HCT116 (cell line): ENCODE data around the gene SLC30A3. TPM values are rescaled to one million over a fixed set of nuclear protein-coding genes. Genes with fewer than 3 reads are reported as not detected.

ENCODE experiments used
- ATAC-seq: fragments of 200-7000 bp; cut with Tn5 transposase; 2 replicates; pipeline ENCODE4 v1.9.1; 2020; ENCODE audit warnings: mild to moderate bottlenecking, moderate library complexity
- BruUV-seq: library from RNA; stranded (reverse); fragments of 400-500 nt; replicated peaks from 2 replicates; lab custom pipeline; 2021; lab: Mats Ljungman, UMichigan
- CTCF ChIA-PET: fragments of 300-600 bp; sonication (Branson Sonifier 250); formaldehyde crosslinking; loops from one replicate; lab custom pipeline; 2021; ENCODE audit warnings: antibody characterized with exemption; lab: Charles Lee
- POLR2A ChIA-PET: fragments of 300-600, 350-600 bp; sonication (Branson Sonifier 250); formaldehyde crosslinking; loops from one replicate; lab custom pipeline; 2021; ENCODE audit warnings: antibody characterized with exemption; lab: Charles Lee
- RAD21 ChIA-PET, 2 experiments: fragments of 300-600 bp; sonication (Branson Sonifier 250); formaldehyde crosslinking; loops; one replicate each; lab custom pipeline; 2023; ENCODE audit warnings: low total read pairs in 2 of 2; ENCODE audit not compliant: uncharacterized antibody in 2 of 2, unreplicated experiment in 2 of 2, low non-redundant PET in 1 of 2; lab: Charles Lee
- DNase-seq: peaks from one replicate; pipeline ENCODE4 v3.0.0-alpha.2; 2010; ENCODE audit warnings: low read depth, low spot score
- H2AFZ ChIP-seq: fragments of 200-600 bp; shearing (Covaris generic), sonication (generic); 2 replicates; pipeline ENCODE4 v1.6.1; 2017; ENCODE audit warnings: low read depth, mixed run types, mixed read lengths, antibody characterized with exemption, low read length; ENCODE audit not compliant: poor library complexity, severe bottlenecking
- H3K27ac ChIP-seq: 2 replicates; pipeline ENCODE4 v1.5.1; 2012; ENCODE audit warnings: low read depth, low read length
- H3K27me3 ChIP-seq: fragments of 200-600 bp; sonication (generic); 2 replicates; pipeline ENCODE4 v1.6.1; 2016; ENCODE audit warnings: mixed run types, low read length, mixed read lengths; ENCODE audit not compliant: insufficient read depth
- H3K36me3 ChIP-seq, 2 experiments: fragments of 200-500 bp in 1 of 2; fragments of 200-600 bp in 1 of 2; sonication (Bioruptor generic) in 1 of 2; sonication (generic) in 1 of 2; 2 replicates each; pipeline versions ENCODE4 v1.5.1 to v1.6.1; 2014 to 2016; ENCODE audit warnings: low read length in 2 of 2, inconsistent platforms in 1 of 2, mixed read lengths in 1 of 2, mixed run types in 1 of 2; ENCODE audit not compliant: insufficient read depth in 2 of 2, control insufficient read depth in 1 of 2
- H3K4me1 ChIP-seq, 2 experiments: fragments of 200-600 bp in 1 of 2; sonication (generic) in 1 of 2; 2 replicates each; pipeline versions ENCODE4 v1.5.1 to v1.6.1; 2012 to 2017; ENCODE audit warnings: low read length in 2 of 2, inconsistent platforms in 1 of 2, mild to moderate bottlenecking in 1 of 2, mixed read lengths in 1 of 2, mixed run types in 1 of 2, moderate library complexity in 1 of 2; ENCODE audit not compliant: insufficient read depth in 2 of 2, control insufficient read depth in 1 of 2
- H3K4me2 ChIP-seq: fragments of 200-600 bp; sonication (generic); 2 replicates; pipeline ENCODE4 v1.6.1; 2017; ENCODE audit warnings: mixed run types, low read length, mixed read lengths
- H3K4me3 ChIP-seq, 2 experiments: fragments of 200-600 bp in 1 of 2; sonication (generic) in 1 of 2; replicated peaks in 1 of 2; 2 replicates each; pipeline ENCODE4 v1.5.1; 2011 to 2016; ENCODE audit warnings: low read length in 2 of 2, control low read depth in 1 of 2, low read depth in 1 of 2, mild to moderate bottlenecking in 1 of 2, mixed read lengths in 1 of 2, mixed run types in 1 of 2
- H3K79me2 ChIP-seq: fragments of 200-600 bp; sonication (generic); 2 replicates; pipeline ENCODE4 v1.6.1; 2017; ENCODE audit warnings: mild to moderate bottlenecking, mixed run types, low read length, moderate library complexity, mixed read lengths; ENCODE audit not compliant: insufficient read depth
- H3K9ac ChIP-seq: fragments of 200-600 bp; sonication (generic); 2 replicates; pipeline ENCODE4 v1.6.1; 2016; ENCODE audit warnings: low read length, mixed read lengths
- H3K9me2 ChIP-seq: fragments of 200-600 bp; sonication (generic), shearing (Covaris generic); 2 replicates; pipeline ENCODE4 v1.6.1; 2017; ENCODE audit warnings: mixed run types, mild to moderate bottlenecking, moderate library complexity; ENCODE audit not compliant: insufficient read depth
- H3K9me3 ChIP-seq, 2 experiments: fragments of 200-500 bp in 1 of 2; fragments of 200-600 bp in 1 of 2; sonication (Bioruptor generic) in 1 of 2; sonication (generic) in 1 of 2; 2 replicates each; pipeline ENCODE4 v1.6.1; 2014 to 2017; ENCODE audit warnings: low read length in 2 of 2, mixed read lengths in 2 of 2, inconsistent platforms in 1 of 2, low read depth in 1 of 2, mild to moderate bottlenecking in 1 of 2, mixed run types in 1 of 2, moderate library complexity in 1 of 2; ENCODE audit not compliant: control insufficient read depth in 1 of 2, insufficient read depth in 1 of 2
- H4K20me1 ChIP-seq: fragments of 200-600 bp; sonication (generic), shearing (Covaris generic); 2 replicates; pipeline ENCODE4 v1.6.1; 2017; ENCODE audit warnings: mixed run types, mild to moderate bottlenecking, moderate library complexity; ENCODE audit not compliant: insufficient read depth
- EZH2 ChIP-seq: fragments of 200-600 bp; sonication (generic); IDR thresholded peaks from 2 replicates; pipeline ENCODE4 v1.6.1; 2017; ENCODE audit warnings: antibody characterized with exemption, mixed run types
- EZH2phosphoT487 ChIP-seq: fragments of 200-600 bp; IDR thresholded peaks from 2 replicates; pipeline ENCODE4 v1.6.1; 2018; ENCODE audit warnings: antibody characterized with exemption, borderline replicate concordance
- FOSL1 ChIP-seq: IDR thresholded peaks from 2 replicates; pipeline ENCODE4 v1.6.1; 2012; ENCODE audit warnings: low read depth
- POLR2AphosphoS5 ChIP-seq: IDR thresholded peaks from 2 replicates; pipeline ENCODE4 v1.6.1; 2011; ENCODE audit warnings: mild to moderate bottlenecking, low read depth, low read length, moderate library complexity
- ZBTB33 ChIP-seq: IDR thresholded peaks from 2 replicates; pipeline ENCODE4 v1.6.1; 2011; ENCODE audit warnings: mild to moderate bottlenecking, low read length, moderate library complexity; ENCODE audit not compliant: insufficient replicate concordance; ENCODE audit errors: extremely low read depth
- intact Hi-C: fragments of 100-400 bp; cut with micrococcal nuclease; formaldehyde crosslinking; loops from 2 replicates; pipeline ENCODE4 v1.10.0; 2022
- total RNA-seq: library from RNA; stranded (reverse); gene quantifications from one replicate; pipeline ENCODE4 v1.2.1, GENCODE V29; 2021; ENCODE audit not compliant: unreplicated experiment
- TF ChIP-seq, protein P1 (sequence below): IDR thresholded peaks from 2 replicates; pipeline ENCODE4 v1.6.1; 2012; ENCODE audit warnings: low read depth

SLC30A3 gene
- total RNA-seq, 1 experiment from 2014 or later, result 20.5 TPM

DNA sequence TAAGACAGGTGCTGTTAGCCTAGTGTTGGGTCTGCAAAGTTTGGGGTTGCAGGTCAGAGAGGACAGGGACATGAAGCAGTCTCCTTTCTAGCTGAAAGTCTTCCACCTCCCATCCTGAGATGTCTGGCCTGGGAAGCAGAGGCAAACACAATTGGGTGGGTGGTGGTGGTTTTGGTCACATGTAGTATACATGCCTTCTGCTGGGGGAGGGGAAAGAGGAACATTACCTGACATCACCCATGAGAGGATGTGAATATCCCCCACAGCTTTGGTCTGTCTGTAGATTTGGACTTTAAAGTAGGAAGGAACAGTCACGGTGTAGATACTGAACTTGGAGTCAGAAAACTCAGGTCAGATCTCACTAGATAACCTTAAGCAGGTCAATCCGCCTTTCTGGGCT lies 7.8 kb upstream of the SLC30A3 start:
- H3K36me3 ChIP-seq, result no peaks in the 10 kb centered on the region
- no peak overlapping the region for H3K4me3 ChIP-seq
- H3K27me3 ChIP-seq, result no peaks in the 10 kb centered on the region
- no peaks in the 10 kb centered on the region for H3K79me2 ChIP-seq
- no peaks in the 10 kb centered on the region for H3K9me3 ChIP-seq
- ChIA-PET POLR2A (no interaction called here), CTCF (interaction anchor here (4.1 kb wide), 1 partner anchor 9 kb away, joined by 19 read pairs; no protein-coding TSS in a partner anchor), RAD21 (no interaction called here)
- no peaks in the 10 kb centered on the region for H3K9me2 ChIP-seq
- no peaks in the 10 kb centered on the region for H4K20me1 ChIP-seq
- no peak overlapping the region for H3K27ac ChIP-seq
- TF ChIP-seq ZBTB33, result no peak
- TF ChIP-seq EZH2phosphoT487, result no peak
- no peak for TF ChIP-seq POLR2AphosphoS5
- no peak for TF ChIP-seq EZH2
- TF ChIP-seq FOSL1, result no peak
- TF ChIP-seq, protein P1, sequence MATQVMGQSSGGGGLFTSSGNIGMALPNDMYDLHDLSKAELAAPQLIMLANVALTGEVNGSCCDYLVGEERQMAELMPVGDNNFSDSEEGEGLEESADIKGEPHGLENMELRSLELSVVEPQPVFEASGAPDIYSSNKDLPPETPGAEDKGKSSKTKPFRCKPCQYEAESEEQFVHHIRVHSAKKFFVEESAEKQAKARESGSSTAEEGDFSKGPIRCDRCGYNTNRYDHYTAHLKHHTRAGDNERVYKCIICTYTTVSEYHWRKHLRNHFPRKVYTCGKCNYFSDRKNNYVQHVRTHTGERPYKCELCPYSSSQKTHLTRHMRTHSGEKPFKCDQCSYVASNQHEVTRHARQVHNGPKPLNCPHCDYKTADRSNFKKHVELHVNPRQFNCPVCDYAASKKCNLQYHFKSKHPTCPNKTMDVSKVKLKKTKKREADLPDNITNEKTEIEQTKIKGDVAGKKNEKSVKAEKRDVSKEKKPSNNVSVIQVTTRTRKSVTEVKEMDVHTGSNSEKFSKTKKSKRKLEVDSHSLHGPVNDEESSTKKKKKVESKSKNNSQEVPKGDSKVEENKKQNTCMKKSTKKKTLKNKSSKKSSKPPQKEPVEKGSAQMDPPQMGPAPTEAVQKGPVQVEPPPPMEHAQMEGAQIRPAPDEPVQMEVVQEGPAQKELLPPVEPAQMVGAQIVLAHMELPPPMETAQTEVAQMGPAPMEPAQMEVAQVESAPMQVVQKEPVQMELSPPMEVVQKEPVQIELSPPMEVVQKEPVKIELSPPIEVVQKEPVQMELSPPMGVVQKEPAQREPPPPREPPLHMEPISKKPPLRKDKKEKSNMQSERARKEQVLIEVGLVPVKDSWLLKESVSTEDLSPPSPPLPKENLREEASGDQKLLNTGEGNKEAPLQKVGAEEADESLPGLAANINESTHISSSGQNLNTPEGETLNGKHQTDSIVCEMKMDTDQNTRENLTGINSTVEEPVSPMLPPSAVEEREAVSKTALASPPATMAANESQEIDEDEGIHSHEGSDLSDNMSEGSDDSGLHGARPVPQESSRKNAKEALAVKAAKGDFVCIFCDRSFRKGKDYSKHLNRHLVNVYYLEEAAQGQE, result no peak
- H3K4me2 ChIP-seq, result no peak overlapping the region
- intact Hi-C loops, result no loop called here
- H2AFZ ChIP-seq, result no peak overlapping the region
- BruUV-seq, result no TSS peak
- no peak for ATAC-seq
- H3K4me1 ChIP-seq, result peaks cover 1 to 2% of the 10 kb centered on the region in 2 experiments; a peak in 2 of 4 replicates
- no peak overlapping the region for H3K9ac ChIP-seq
- no peak for DNase-seq
